ENCODE results near the gene C8G. TPM values are rescaled to one million over a fixed set of nuclear protein-coding genes. Genes with fewer than 3 reads are reported as not detected.

C8G gene
- total and polyA plus RNA-seq, 2 of the 13 experiments (the other 11 are each of a cell fraction or from before 2014, with no cell fraction given): 4.9 to 12.8 TPM

DNA sequence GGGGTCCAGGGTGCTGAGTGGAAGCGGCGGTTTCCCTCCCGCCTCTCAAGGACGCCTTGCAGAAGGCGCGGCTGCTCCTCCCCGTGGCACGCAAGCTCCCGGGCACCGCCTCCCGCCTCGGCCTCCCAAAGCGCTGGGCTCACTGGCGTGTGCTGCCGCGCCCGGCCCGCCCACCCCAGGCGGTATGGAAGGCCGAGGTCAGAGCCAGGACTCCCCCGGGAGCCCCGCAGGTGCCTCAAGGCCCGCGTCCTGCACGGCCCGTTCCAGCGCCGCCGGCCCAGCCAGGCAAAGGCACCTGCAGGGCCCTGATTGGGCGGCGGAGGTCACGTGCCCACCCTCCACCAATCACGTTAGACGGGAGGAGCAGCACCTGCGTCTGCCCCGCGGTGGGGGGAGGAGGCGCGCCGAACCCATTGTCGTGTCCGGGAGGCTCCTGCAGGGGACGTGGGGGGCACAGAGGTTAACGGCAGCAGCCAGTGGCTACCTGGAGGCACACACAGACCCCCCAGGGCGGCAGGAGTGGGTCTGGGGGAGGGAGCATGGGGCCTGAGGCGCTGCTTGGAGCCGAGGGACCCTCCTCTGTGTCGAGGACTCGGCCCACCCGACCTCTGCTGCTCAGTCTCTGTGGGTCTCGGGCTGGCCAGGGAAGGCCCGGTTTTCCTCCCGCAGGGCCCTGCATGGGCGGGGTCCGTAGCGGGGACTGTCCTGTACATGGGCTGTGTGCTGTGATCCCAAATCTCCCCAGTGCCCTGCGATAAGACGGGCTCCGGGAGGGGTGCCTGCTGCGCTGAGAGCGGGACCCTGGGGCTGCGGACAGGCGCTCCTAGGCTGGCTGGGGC lies 5.0 kb downstream of the C8G start (continued):
- peak; percentile 29; the same call in 1 of the 2 replicates for TF ChIP-seq NCOA2 (CRISPR knock-in tag; IDR thresholded peaks at IDR 0.05)
- TF ChIP-seq, protein P1, sequence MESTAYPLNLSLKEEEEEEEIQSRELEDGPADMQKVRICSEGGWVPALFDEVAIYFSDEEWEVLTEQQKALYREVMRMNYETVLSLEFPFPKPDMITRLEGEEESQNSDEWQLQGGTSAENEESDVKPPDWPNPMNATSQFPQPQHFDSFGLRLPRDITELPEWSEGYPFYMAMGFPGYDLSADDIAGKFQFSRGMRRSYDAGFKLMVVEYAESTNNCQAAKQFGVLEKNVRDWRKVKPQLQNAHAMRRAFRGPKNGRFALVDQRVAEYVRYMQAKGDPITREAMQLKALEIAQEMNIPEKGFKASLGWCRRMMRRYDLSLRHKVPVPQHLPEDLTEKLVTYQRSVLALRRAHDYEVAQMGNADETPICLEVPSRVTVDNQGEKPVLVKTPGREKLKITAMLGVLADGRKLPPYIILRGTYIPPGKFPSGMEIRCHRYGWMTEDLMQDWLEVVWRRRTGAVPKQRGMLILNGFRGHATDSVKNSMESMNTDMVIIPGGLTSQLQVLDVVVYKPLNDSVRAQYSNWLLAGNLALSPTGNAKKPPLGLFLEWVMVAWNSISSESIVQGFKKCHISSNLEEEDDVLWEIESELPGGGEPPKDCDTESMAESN (CRISPR knock-in tag; conservative IDR thresholded peaks at IDR 0.05): no peak; the same call in 1 of the 2 replicates
- 0 out of 2 replicates have a peak, but pooled peaks have one; percentile 23 for TF ChIP-seq ZIK1 (CRISPR knock-in tag; IDR thresholded peaks at IDR 0.05; ENCODE audit: borderline replicate concordance, low read depth)
- TF ChIP-seq ZNF75D (CRISPR knock-in tag; IDR thresholded peaks at IDR 0.05; ENCODE audit: borderline replicate concordance): no peak
- no peak for TF ChIP-seq ZNF652 (CRISPR knock-in tag; IDR thresholded peaks at IDR 0.05; ENCODE audit: borderline replicate concordance, low read depth)
- TF ChIP-seq ADNP (CRISPR knock-in tag; IDR thresholded peaks at IDR 0.05): no peak
- no peak; the same call in 1 of the 2 replicates for TF ChIP-seq BCL6 (CRISPR knock-in tag; IDR thresholded peaks at IDR 0.05)
- TF ChIP-seq ZNF44 (CRISPR knock-in tag; IDR thresholded peaks at IDR 0.05): no peak
- no peak for TF ChIP-seq HDAC6 (IDR thresholded peaks at IDR 0.05; ENCODE audit: low read depth, low read length)
- peak; percentile 60 for TF ChIP-seq CBX1 (IDR thresholded peaks at IDR 0.05; ENCODE audit: low read depth)
- TF ChIP-seq ZNF572 (CRISPR knock-in tag; IDR thresholded peaks at IDR 0.05): no peak
- TF ChIP-seq CAMTA2 (CRISPR knock-in tag; IDR thresholded peaks at IDR 0.05; ENCODE audit: borderline replicate concordance): peak; percentile 87; the same call in 1 of the 2 replicates
- TF ChIP-seq GABPB1 (CRISPR knock-in tag; IDR thresholded peaks at IDR 0.05): peak; percentile 76
- no peak for TF ChIP-seq PLRG1 (conservative IDR thresholded peaks at IDR 0.05)
- TF ChIP-seq, protein P2, sequence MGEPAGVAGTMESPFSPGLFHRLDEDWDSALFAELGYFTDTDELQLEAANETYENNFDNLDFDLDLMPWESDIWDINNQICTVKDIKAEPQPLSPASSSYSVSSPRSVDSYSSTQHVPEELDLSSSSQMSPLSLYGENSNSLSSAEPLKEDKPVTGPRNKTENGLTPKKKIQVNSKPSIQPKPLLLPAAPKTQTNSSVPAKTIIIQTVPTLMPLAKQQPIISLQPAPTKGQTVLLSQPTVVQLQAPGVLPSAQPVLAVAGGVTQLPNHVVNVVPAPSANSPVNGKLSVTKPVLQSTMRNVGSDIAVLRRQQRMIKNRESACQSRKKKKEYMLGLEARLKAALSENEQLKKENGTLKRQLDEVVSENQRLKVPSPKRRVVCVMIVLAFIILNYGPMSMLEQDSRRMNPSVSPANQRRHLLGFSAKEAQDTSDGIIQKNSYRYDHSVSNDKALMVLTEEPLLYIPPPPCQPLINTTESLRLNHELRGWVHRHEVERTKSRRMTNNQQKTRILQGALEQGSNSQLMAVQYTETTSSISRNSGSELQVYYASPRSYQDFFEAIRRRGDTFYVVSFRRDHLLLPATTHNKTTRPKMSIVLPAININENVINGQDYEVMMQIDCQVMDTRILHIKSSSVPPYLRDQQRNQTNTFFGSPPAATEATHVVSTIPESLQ (CRISPR knock-in tag; conservative IDR thresholded peaks at IDR 0.05): no peak
- TF ChIP-seq, protein P3, sequence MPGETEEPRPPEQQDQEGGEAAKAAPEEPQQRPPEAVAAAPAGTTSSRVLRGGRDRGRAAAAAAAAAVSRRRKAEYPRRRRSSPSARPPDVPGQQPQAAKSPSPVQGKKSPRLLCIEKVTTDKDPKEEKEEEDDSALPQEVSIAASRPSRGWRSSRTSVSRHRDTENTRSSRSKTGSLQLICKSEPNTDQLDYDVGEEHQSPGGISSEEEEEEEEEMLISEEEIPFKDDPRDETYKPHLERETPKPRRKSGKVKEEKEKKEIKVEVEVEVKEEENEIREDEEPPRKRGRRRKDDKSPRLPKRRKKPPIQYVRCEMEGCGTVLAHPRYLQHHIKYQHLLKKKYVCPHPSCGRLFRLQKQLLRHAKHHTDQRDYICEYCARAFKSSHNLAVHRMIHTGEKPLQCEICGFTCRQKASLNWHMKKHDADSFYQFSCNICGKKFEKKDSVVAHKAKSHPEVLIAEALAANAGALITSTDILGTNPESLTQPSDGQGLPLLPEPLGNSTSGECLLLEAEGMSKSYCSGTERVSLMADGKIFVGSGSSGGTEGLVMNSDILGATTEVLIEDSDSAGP (CRISPR knock-in tag; IDR thresholded peaks at IDR 0.05; ENCODE audit: borderline replicate concordance): peak; percentile 69
- no peak for TF ChIP-seq ZNF337 (CRISPR knock-in tag; IDR thresholded peaks at IDR 0.05; ENCODE audit: borderline replicate concordance, low read depth)
- TF ChIP-seq FOXP4 (CRISPR knock-in tag; IDR thresholded peaks at IDR 0.05): 0 out of 2 replicates have a peak, but pooled peaks have one; percentile 63
- TF ChIP-seq CREB3 (CRISPR knock-in tag; IDR thresholded peaks at IDR 0.05): 0 out of 2 replicates have a peak, but pooled peaks have one; percentile 64
- peak; percentile 88 for TF ChIP-seq TBX2 (CRISPR knock-in tag; IDR thresholded peaks at IDR 0.05; ENCODE audit: borderline replicate concordance)
